ENCODE measurements around the gene SMAD6.

Gene SMAD6

GRCh38 chr15:66784174-66784573 is 82.1 kb downstream of the SMAD6 start:
- no peak overlapping the region for H3K27ac ChIP-seq (ENCODE audit: extremely low read depth, low read depth, low read length)
- H3K36me3 ChIP-seq (ENCODE audit: control insufficient read depth in 2 of 2, insufficient read depth in 1 of 2, low read length in 2 of 2): peaks cover 0 to 41% of the 10 kb centered on the region in 2 experiments
- H3K4me1 ChIP-seq (ENCODE audit: control insufficient read depth, insufficient read depth, low read length): peaks cover 7% of the 10 kb centered on the region
- no peaks in the 10 kb centered on the region for H3K9me3 ChIP-seq (ENCODE audit: control insufficient read depth, insufficient read depth, low read depth, low read length)
- 0 out of 2 replicates have a peak, but pooled peaks have one; percentile 14 for TF ChIP-seq GLIS2 (tag by site-specific recombination; IDR thresholded peaks at IDR 0.05)
- TF ChIP-seq FEZF1 (tag by site-specific recombination; IDR thresholded peaks at IDR 0.05): no peak
- no peak overlapping the region for H3K4me3 ChIP-seq (ENCODE audit: low read depth, low read length)
- ChIA-PET CTCF (interaction anchor here (0.6 to 3.8 kb wide), 8 partner anchors 9 to 172 kb away, joined by 3 to 22 read pairs (median 4); no protein-coding TSS in a partner anchor), POLR2A (interaction anchor here (1.6 kb wide), 1 partner anchor 81 kb away, joined by 5 read pairs; the partner anchor contains the start of gene SMAD6)

GRCh38 chr15:66785637-66786036 is 83.6 kb downstream of the SMAD6 start:
- ChIA-PET CTCF (interaction anchor here (0.7 to 1.7 kb wide), 4 partner anchors 11 to 721 kb away, joined by 3 to 7 read pairs (median 3); no protein-coding TSS in a partner anchor), POLR2A (no interaction called here)
- Histone ChIP-seq H3K27ac (ENCODE audit: extremely low read depth, low read depth, low read length) (no peak overlapping the region), H3K9me3 (ENCODE audit: control insufficient read depth, insufficient read depth, low read depth, low read length) (no peaks in the 10 kb centered on the region), H3K4me3 (ENCODE audit: low read depth, low read length) (no peak overlapping the region), H3K4me1 (ENCODE audit: control insufficient read depth, insufficient read depth, low read length) (no peaks in the 10 kb centered on the region), H3K36me3 (ENCODE audit: control insufficient read depth in 2 of 2, insufficient read depth in 1 of 2, low read length in 2 of 2) (peaks cover 0 to 29% of the 10 kb centered on the region in 2 experiments)
- peak; percentile 93 for TF ChIP-seq GLIS1 (tag by site-specific recombination; IDR thresholded peaks at IDR 0.05)
- TF ChIP-seq SP2 (tag by site-specific recombination; IDR thresholded peaks at IDR 0.05): no peak
- TF ChIP-seq KLF1 (tag by site-specific recombination; IDR thresholded peaks at IDR 0.05): no peak
- TF ChIP-seq ZNF654 (tag by site-specific recombination; IDR thresholded peaks at IDR 0.05; ENCODE audit: low read depth): no peak
- no peak for TF ChIP-seq ZNF558 (tag by site-specific recombination; IDR thresholded peaks at IDR 0.05)
- no peak for TF ChIP-seq ZBTB44 (tag by site-specific recombination; IDR thresholded peaks at IDR 0.05)
- no peak for TF ChIP-seq ZNF112 (tag by site-specific recombination; IDR thresholded peaks at IDR 0.05)
- no peak for TF ChIP-seq ZNF580 (tag by site-specific recombination; IDR thresholded peaks at IDR 0.05)
- TF ChIP-seq GLIS2 (tag by site-specific recombination; IDR thresholded peaks at IDR 0.05): peak; percentile 46
- no peak for TF ChIP-seq ZNF48 (tag by site-specific recombination; IDR thresholded peaks at IDR 0.05)
- TF ChIP-seq ZNF777 (tag by site-specific recombination; IDR thresholded peaks at IDR 0.05; ENCODE audit: borderline replicate concordance): no peak
- no peak for TF ChIP-seq ZNF184 (tag by site-specific recombination; IDR thresholded peaks at IDR 0.05)
- TF ChIP-seq ZNF214 (tag by site-specific recombination; IDR thresholded peaks at IDR 0.05; ENCODE audit: borderline replicate concordance): no peak
- TF ChIP-seq RBAK (tag by site-specific recombination; IDR thresholded peaks at IDR 0.05): no peak
- TF ChIP-seq ZNF768 (tag by site-specific recombination; IDR thresholded peaks at IDR 0.05): no peak
- TF ChIP-seq CTCF (tag by site-specific recombination; IDR thresholded peaks at IDR 0.05): no peak
- TF ChIP-seq ZNF792 (tag by site-specific recombination; IDR thresholded peaks at IDR 0.05): no peak
- no peak for TF ChIP-seq ZNF837 (tag by site-specific recombination; IDR thresholded peaks at IDR 0.05)
- TF ChIP-seq ZBTB6 (tag by site-specific recombination; IDR thresholded peaks at IDR 0.05): no peak
- TF ChIP-seq BCL11A (tag by site-specific recombination; IDR thresholded peaks at IDR 0.05; ENCODE audit: low read depth): no peak
- no peak for TF ChIP-seq SCRT1 (tag by site-specific recombination; IDR thresholded peaks at IDR 0.05; ENCODE audit: borderline replicate concordance)
- TF ChIP-seq BCL6B (tag by site-specific recombination; IDR thresholded peaks at IDR 0.05): no peak
- peak; percentile 48 for TF ChIP-seq ZIC2 (tag by site-specific recombination; IDR thresholded peaks at IDR 0.05)
- TF ChIP-seq ZNF18 (tag by site-specific recombination; IDR thresholded peaks at IDR 0.05): no peak
- no peak for TF ChIP-seq ZNF521 (tag by site-specific recombination; IDR thresholded peaks at IDR 0.05)
- no peak for TF ChIP-seq ZNF138 (tag by site-specific recombination; IDR thresholded peaks at IDR 0.05; ENCODE audit: borderline replicate concordance)
- no peak for TF ChIP-seq ZNF423 (tag by site-specific recombination; IDR thresholded peaks at IDR 0.05)
